GM23338 (cell line): ENCODE results near the gene ARHGDIA. TPM values are rescaled to one million over a fixed set of nuclear protein-coding genes. Genes with fewer than 3 reads are reported as not detected.

ENCODE experiments used
- ATAC-seq: fragments of 200-7000 bp; cut with Tn5 transposase; 3 replicates; pipeline ENCODE4 v1.9.1; 2020
- DNase-seq: peaks from one replicate; pipeline ENCODE4 v3.0.0-alpha.2; 2015; ENCODE audit warnings: low spot score
- H2AFZ ChIP-seq: fragments of 200-600 bp; sonication (generic); 2 replicates; pipeline ENCODE4 v1.8.0; 2016; ENCODE audit warnings: antibody characterized with exemption, mild to moderate bottlenecking, moderate library complexity
- H3F3A ChIP-seq: fragments of 200-600 bp; sonication (generic); replicated peaks from 2 replicates; pipeline ENCODE4 v1.8.0; 2017; ENCODE audit warnings: antibody characterized with exemption, mixed run types, low read depth
- H3K27ac ChIP-seq: fragments of 200-600 bp; sonication (generic); 2 replicates; pipeline ENCODE4 v1.6.1; 2016; ENCODE audit warnings: low read depth
- H3K27me3 ChIP-seq: fragments of 200-600 bp; sonication (generic); 2 replicates; pipeline ENCODE4 v1.8.0; 2016; ENCODE audit warnings: mild to moderate bottlenecking, mixed run types, moderate library complexity; ENCODE audit not compliant: insufficient read depth
- H3K36me3 ChIP-seq: fragments of 200-600 bp; sonication (generic); 2 replicates; pipeline ENCODE4 v1.8.0; 2016; ENCODE audit warnings: mild to moderate bottlenecking; ENCODE audit not compliant: insufficient read depth
- H3K4me1 ChIP-seq: fragments of 200-600 bp; sonication (generic); 2 replicates; pipeline ENCODE4 v1.8.0; 2016; ENCODE audit warnings: mild to moderate bottlenecking, moderate library complexity; ENCODE audit not compliant: insufficient read depth
- H3K4me2 ChIP-seq: fragments of 200-600 bp; sonication (generic); 2 replicates; pipeline ENCODE4 v1.7.1; 2017; ENCODE audit warnings: mixed run types
- H3K4me3 ChIP-seq: fragments of 200-600 bp; sonication (generic); 2 replicates; pipeline ENCODE4 v1.6.1; 2016; ENCODE audit warnings: mixed run types
- H3K79me2 ChIP-seq: fragments of 200-600 bp; sonication (generic); replicated peaks from 2 replicates; pipeline ENCODE4 v1.8.0; 2017; ENCODE audit warnings: mild to moderate bottlenecking; ENCODE audit not compliant: insufficient read depth
- H3K9me2 ChIP-seq: fragments of 200-600 bp; sonication (generic); 2 replicates; pipeline ENCODE4 v1.8.0; 2017; ENCODE audit not compliant: insufficient read depth
- H4K20me1 ChIP-seq: fragments of 200-600 bp; sonication (generic); replicated peaks from 2 replicates; pipeline ENCODE4 v1.8.0; 2017; ENCODE audit warnings: mild to moderate bottlenecking; ENCODE audit not compliant: insufficient read depth
- H3K27ac Mint-ChIP-seq: 2 replicates; pipeline ENCODE4 v1.8.0; 2020; ENCODE audit warnings: inconsistent platforms, mild to moderate bottlenecking, moderate library complexity, mixed read lengths
- H3K27me3 Mint-ChIP-seq: 3 replicates; pipeline ENCODE4 v1.8.0; 2022; ENCODE audit warnings: low read depth, mild to moderate bottlenecking, moderate library complexity, mixed read lengths, inconsistent platforms; ENCODE audit not compliant: insufficient read depth, poor library complexity
- H3K36me3 Mint-ChIP-seq: 3 replicates; pipeline ENCODE4 v1.8.0; 2021; ENCODE audit warnings: low read depth, mild to moderate bottlenecking, inconsistent platforms, moderate library complexity, mixed read lengths
- H3K4me1 Mint-ChIP-seq: 3 replicates; pipeline ENCODE4 v1.8.0; 2020; ENCODE audit warnings: mild to moderate bottlenecking, inconsistent platforms, mixed read lengths
- H3K4me3 Mint-ChIP-seq: 3 replicates; pipeline ENCODE4 v1.8.0; 2021; ENCODE audit warnings: moderate library complexity, mild to moderate bottlenecking, inconsistent platforms, mixed read lengths
- H3K9me3 Mint-ChIP-seq: 3 replicates; pipeline ENCODE4 v1.8.0; 2020; ENCODE audit warnings: moderate library complexity, mild to moderate bottlenecking, inconsistent platforms, mixed read lengths
- CREB1 ChIP-seq: fragments of 250-450 bp; sonication (Bioruptor Pico); IDR thresholded peaks from 2 replicates; pipeline ENCODE4 v1.5.0; 2020; ENCODE audit warnings: low read depth, mild to moderate bottlenecking, moderate library complexity
- CTCF ChIP-seq, 2 experiments: fragments of 200-600 bp in 1 of 2; sonication (generic) in 1 of 2; conservative IDR thresholded peaks; 2 replicates each; pipeline versions ENCODE4 v1.5.1 to v1.6.1; 2016 to 2017; ENCODE audit warnings: antibody characterized with exemption in 2 of 2, low read depth in 2 of 2, mild to moderate bottlenecking in 2 of 2, moderate library complexity in 1 of 2
- ETS1 ChIP-seq: IDR thresholded peaks from 2 replicates; pipeline ENCODE4 v1.6.1; 2016; ENCODE audit warnings: antibody characterized with exemption
- EZH2 ChIP-seq: fragments of 200-600 bp; sonication (generic); IDR thresholded peaks from one replicate; pipeline ENCODE4 v1.8.0; 2017; ENCODE audit warnings: antibody characterized with exemption, mild to moderate bottlenecking, low read depth; ENCODE audit not compliant: unreplicated experiment
- EZH2phosphoT487 ChIP-seq: fragments of 200-600 bp; sonication (generic); IDR thresholded peaks from one replicate; pipeline ENCODE4 v1.8.1; 2018; ENCODE audit warnings: antibody characterized with exemption; ENCODE audit not compliant: unreplicated experiment
- NANOG ChIP-seq: IDR thresholded peaks from 2 replicates; pipeline ENCODE4 v1.6.1; 2016; ENCODE audit warnings: antibody characterized with exemption, borderline replicate concordance
- REST ChIP-seq: IDR thresholded peaks from one replicate; pipeline ENCODE4 v1.6.1; 2018; ENCODE audit warnings: antibody characterized with exemption; ENCODE audit not compliant: unreplicated experiment
- STAT1 ChIP-seq: IDR thresholded peaks from one replicate; pipeline ENCODE4 v1.6.1; 2016; ENCODE audit warnings: antibody characterized with exemption; ENCODE audit not compliant: unreplicated experiment
- ZNF331 ChIP-seq: fragments of 250-450 bp; sonication (Bioruptor Pico); IDR thresholded peaks from 2 replicates; pipeline ENCODE4 v1.5.0; 2020; ENCODE audit warnings: low read depth, mild to moderate bottlenecking, moderate library complexity
- ZNF462 ChIP-seq: fragments of 250-450 bp; sonication (Bioruptor Pico); IDR thresholded peaks from 2 replicates; pipeline ENCODE4 v1.5.0; 2020; ENCODE audit warnings: mild to moderate bottlenecking, moderate library complexity
- polyA plus RNA-seq: library from polyadenylated mRNA; unstranded; fragments of >200 nt; fragmentation: Nextera tagmentation; extraction: Ambion mirVana; gene quantifications from 2 replicates; pipeline ENCODE4 v1.2.1, GENCODE V29; 2016
- total RNA-seq: library from RNA; depleted of rRNA; stranded (reverse); fragments of >200 nt; shearing (Covaris generic); gene quantifications from 2 replicates; pipeline ENCODE4 v1.2.3, GENCODE V29; 2014

ARHGDIA gene
- total and polyA plus RNA-seq, 2 experiments from 2014 or later, result 125 to 140 TPM

GRCh38 chr17:81909231-81909630 lies 38.1 kb upstream of the ARHGDIA start (continued):
- TF ChIP-seq ZNF462 (CRISPR knock-in tag) (no peak), ETS1 (no peak), EZH2 (no peak), STAT1 (no peak), CREB1 (CRISPR knock-in tag) (no peak), ZNF331 (CRISPR knock-in tag) (no peak), NANOG (no peak), EZH2phosphoT487 (no peak)

GRCh38 chr17:81908793-81909192 lies 37.7 kb upstream of the ARHGDIA start:
- no peak overlapping the region for H2AFZ ChIP-seq
- no peaks in the 10 kb centered on the region for H3K27me3 ChIP-seq
- no peak for DNase-seq
- H3F3A ChIP-seq, result peaks cover 25% of the 10 kb centered on the region
- peaks cover 7% of the 10 kb centered on the region for H3K79me2 ChIP-seq
- Mint-ChIP-seq H3K4me3 (no peak overlapping the region), H3K27me3 (peaks cover 9% of the 10 kb centered on the region), H3K36me3 (peaks cover 14% of the 10 kb centered on the region), H3K4me1 (peaks cover 3% of the 10 kb centered on the region; the same call in 1 of the 3 replicates), H3K9me3 (no peaks in the 10 kb centered on the region), H3K27ac (no peak overlapping the region)
- ATAC-seq, result no peak
- no peak overlapping the region for H3K4me3 ChIP-seq
- H3K4me2 ChIP-seq, result no peak overlapping the region
- H4K20me1 ChIP-seq, result peaks cover 9% of the 10 kb centered on the region
- no peak for TF ChIP-seq CTCF (conservative IDR thresholded peaks at IDR 0.05; ENCODE audit: low read depth in 2 of 2)
- no peak for TF ChIP-seq ETS1
- no peak for TF ChIP-seq EZH2phosphoT487
- no peak for TF ChIP-seq NANOG
- no peak for TF ChIP-seq STAT1
- TF ChIP-seq REST, result no peak
- H3K4me1 ChIP-seq, result peaks cover 6% of the 10 kb centered on the region
- no peaks in the 10 kb centered on the region for H3K9me2 ChIP-seq
- no peak overlapping the region for H3K27ac ChIP-seq
- H3K36me3 ChIP-seq, result peaks cover 6% of the 10 kb centered on the region; the same call in 1 of the 2 replicates
